Transverse colon (tissue), 4 donors: ENCODE data around the gene PMEPA1. TPM values are rescaled to one million over a fixed set of nuclear protein-coding genes. Genes with fewer than 3 reads are reported as not detected.

Experiments used
- DNase-seq: peaks from one replicate; pipeline ENCODE4 v3.0.0-alpha.2; 2019
- H3K27ac ChIP-seq, 4 donors: fragments of 200-600 bp; sonication (generic); 2 replicates each; pipeline ENCODE4 v1.5.1; 2016 to 2018; ENCODE audit warnings: inconsistent platforms in 4 of 4
- H3K27me3 ChIP-seq: fragments of 200-600 bp; sonication (generic); 2 replicates; pipeline ENCODE4 v1.5.1; 2017; ENCODE audit warnings: inconsistent platforms
- H3K36me3 ChIP-seq, 4 donors: fragments of 200-600 bp; sonication (generic); 2 replicates each; pipeline ENCODE4 v1.5.1; 2017 to 2019; ENCODE audit warnings: inconsistent platforms in 4 of 4
- H3K4me1 ChIP-seq, 4 donors: fragments of 200-600 bp; sonication (generic); 2 replicates each; pipeline ENCODE4 v1.5.1; 2017 to 2020; ENCODE audit warnings: inconsistent platforms in 4 of 4
- H3K4me3 ChIP-seq, 4 donors: fragments of 200-600 bp; sonication (generic); 1 replicate in 1 of 4; 2 replicates in 3 of 4; pipeline versions ENCODE4 v1.5.1 to v1.6.1; 2017 to 2019; ENCODE audit warnings: inconsistent platforms in 4 of 4
- H3K9me3 ChIP-seq, 2 donors: fragments of 200-600 bp; sonication (generic); 2 replicates each; pipeline ENCODE4 v1.5.1; 2017 to 2019; ENCODE audit warnings: inconsistent platforms in 2 of 2
- CTCF ChIP-seq, 5 experiments: fragments of 200-600 bp in 3 of 5; fragments of 450-650 bp in 2 of 5; sonication (generic) in 3 of 5; IDR thresholded peaks; 1 replicate in 2 of 5; 2 replicates in 3 of 5; pipeline ENCODE4 v1.5.1; 2016 to 2017; ENCODE audit warnings: antibody characterized with exemption in 5 of 5, inconsistent platforms in 3 of 5, mild to moderate bottlenecking in 2 of 5, moderate library complexity in 1 of 5
- EP300 ChIP-seq: sonication (generic); formaldehyde crosslinking; IDR thresholded peaks from one replicate; pipeline ENCODE4 v1.6.1; 2017; ENCODE audit warnings: antibody characterized with exemption, low read depth
- POLR2A ChIP-seq: fragments of 450-650 bp; IDR thresholded peaks from one replicate; pipeline ENCODE4 v1.6.1; 2016; ENCODE audit warnings: antibody characterized with exemption, mild to moderate bottlenecking, moderate library complexity
- POLR2AphosphoS5 ChIP-seq, 3 donors: sonication (generic); formaldehyde crosslinking; IDR thresholded peaks; one replicate each; pipeline ENCODE4 v1.6.1; 2016; ENCODE audit warnings: antibody characterized with exemption in 3 of 3
- WGBS, 2 donors: methylation state at CpG; one replicate each; pipeline ENCODE4 v1.1.5; 2018; ENCODE audit warnings: low coverage in 1 of 2; 5-methylcytosine and 5-hydroxymethylcytosine counted together
- in situ Hi-C, 4 donors: fragments of 200-750 bp; cut with MboI; loops; one replicate each; pipeline versions ENCODE4 v1.15.0 to v1.15.1; 2017; ENCODE audit warnings: low sequenced_read_pairs in 3 of 4, low pct_ligation_motif_present in 1 of 4, low pct_unique_long_range_greater_than_20kb in 1 of 4
- intact Hi-C: fragments of 100-400 bp; cut with DNase I; formaldehyde crosslinking; loops from one replicate; pipeline ENCODE4 v1.15.1; 2023; ENCODE audit warnings: low total_unique reads
- total RNA-seq, 4 donors: library from RNA; depleted of rRNA; stranded (reverse); fragments of >200 nt; gene quantifications; one replicate each; pipeline ENCODE4 v1.1.0, GENCODE V29; 2016

The PMEPA1 gene
- total RNA-seq, 4 donors from 2014 or later, result 6.4 to 10.8 (median 8.4) TPM

- in situ Hi-C loops (loop anchor here (5.0 to 25.0 kb wide), 6 partner anchors 229 to 526 kb away; no protein-coding TSS in a partner anchor), intact Hi-C loops (loop anchor here (10.0 kb wide), 1 partner anchor 196 kb away; no protein-coding TSS in a partner anchor)
- H3K9me3 ChIP-seq, result no peaks in the 10 kb centered on the region
- peaks cover 3 to 9% (median 7%) of the 10 kb centered on the region in 4 donors for H3K4me1 ChIP-seq
- no peak for TF ChIP-seq CTCF (IDR thresholded peaks at IDR 0.05)
- TF ChIP-seq POLR2AphosphoS5 (IDR thresholded peaks at IDR 0.05), result no peak
- no peak for TF ChIP-seq POLR2A
- TF ChIP-seq EP300, result no peak
- no peak for DNase-seq
- whole genome bisulfite sequencing, 2 donors, result 73 to 78% methylated on average over 3 to 8 of the region's 8 CpGs
- no peak overlapping the region for H3K4me3 ChIP-seq
- no peaks in the 10 kb centered on the region for H3K27me3 ChIP-seq
- H3K36me3 ChIP-seq, result no peaks in the 10 kb centered on the region
- no peak overlapping the region for H3K27ac ChIP-seq
Observed at GRCh38 chr20:57658447-57658832, 51.4 kb downstream of the PMEPA1 start.

GRCh38 chr20:57657535-57658446 is 52.0 kb downstream of the PMEPA1 start:
- TF ChIP-seq POLR2A, result no peak
- no peak for TF ChIP-seq POLR2AphosphoS5 (IDR thresholded peaks at IDR 0.05)
- TF ChIP-seq CTCF (IDR thresholded peaks at IDR 0.05), result no peak
- TF ChIP-seq EP300, result no peak
- Histone ChIP-seq H3K27me3 (no peaks in the 10 kb centered on the region), H3K9me3 (no peaks in the 10 kb centered on the region), H3K4me3 (no peak overlapping the region), H3K4me1 (peaks cover 3 to 9% (median 7%) of the 10 kb centered on the region in 4 donors), H3K27ac (peak overlapping the region in 2 of 4 donors; percentile 0 to 12), H3K36me3 (no peaks in the 10 kb centered on the region)
- in situ Hi-C loops (loop anchor here (5.0 to 25.0 kb wide), 6 partner anchors 230 to 527 kb away; no protein-coding TSS in a partner anchor), intact Hi-C loops (loop anchor here (10.0 kb wide), 1 partner anchor 197 kb away; no protein-coding TSS in a partner anchor)
- peak; percentile 72 for DNase-seq
- 68% methylated on average over 30 of the region's 36 CpGs; no CpG with 5 or more reads in 1 of the 2 donors for WGBS, 2 donors

- Histone ChIP-seq H3K4me1 (peaks cover 3 to 9% (median 7%) of the 10 kb centered on the region in 4 donors), H3K27me3 (no peaks in the 10 kb centered on the region), H3K36me3 (no peaks in the 10 kb centered on the region), H3K27ac (peak overlapping the region in 2 of 4 donors; percentile 0 to 12), H3K9me3 (no peaks in the 10 kb centered on the region), H3K4me3 (no peak overlapping the region)
- in situ Hi-C loops (loop anchor here (5.0 to 25.0 kb wide), 6 partner anchors 230 to 528 kb away; no protein-coding TSS in a partner anchor), intact Hi-C loops (loop anchor here (10.0 kb wide), 1 partner anchor 198 kb away; no protein-coding TSS in a partner anchor)
- TF ChIP-seq POLR2AphosphoS5 (IDR thresholded peaks at IDR 0.05), result no peak
- WGBS, 2 donors, result 87% methylated on average over 14 of the region's 20 CpGs; no CpG with 5 or more reads in 1 of the 2 donors
- DNase-seq, result no peak
Observed at GRCh38 chr20:57656821-57657534, 52.8 kb downstream of the PMEPA1 start.

GRCh38 chr20:57656252-57656820 is 53.5 kb downstream of the PMEPA1 start:
- Histone ChIP-seq H3K36me3 (no peaks in the 10 kb centered on the region), H3K9me3 (no peaks in the 10 kb centered on the region), H3K27ac (no peak overlapping the region), H3K4me3 (no peak overlapping the region), H3K4me1 (peaks cover 3 to 9% (median 7%) of the 10 kb centered on the region in 4 donors), H3K27me3 (no peaks in the 10 kb centered on the region)
- in situ Hi-C loops (loop anchor here (5.0 to 25.0 kb wide), 6 partner anchors 231 to 528 kb away; no protein-coding TSS in a partner anchor), intact Hi-C loops (loop anchor here (10.0 kb wide), 1 partner anchor 198 kb away; no protein-coding TSS in a partner anchor)
- TF ChIP-seq POLR2AphosphoS5 (IDR thresholded peaks at IDR 0.05), result no peak
- TF ChIP-seq CTCF (IDR thresholded peaks at IDR 0.05), result no peak
- 85% methylated on average over 15 of the region's 15 CpGs; no CpG with 5 or more reads in 1 of the 2 donors for WGBS, 2 donors
- no peak for DNase-seq
